GM19035 (cell line): Measurements from ENCODE around the gene EOMES.

ENCODE experiments used
- ATAC-seq: cut with Tn5 transposase; IDR thresholded peaks from one replicate; pipeline ENCODE4 v1.9.1; 2021; ENCODE audit not compliant: unreplicated experiment

The EOMES gene

GRCh38 chr3:27681249-27681748 is 40.8 kb downstream of the EOMES start:
- ATAC-seq: peak; percentile 70

- peak; percentile 9 for ATAC-seq
Measured at GRCh38 chr3:27680517-27681246, 41.4 kb downstream of the EOMES start.

- ATAC-seq: no peak
Measured at GRCh38 chr3:27679691-27680090, 42.4 kb downstream of the EOMES start.

- no peak for ATAC-seq
Measured at GRCh38 chr3:27678234-27678633, 43.9 kb downstream of the EOMES start.

GRCh38 chr3:27677565-27677964 is 44.6 kb downstream of the EOMES start:
- ATAC-seq: no peak

GRCh38 chr3:27675287-27675686 is 46.8 kb downstream of the EOMES start:
- ATAC-seq: no peak

- ATAC-seq: no peak
Measured at GRCh38 chr3:27673701-27674100, 48.4 kb downstream of the EOMES start.

GRCh38 chr3:27671101-27671500 is 51.0 kb downstream of the EOMES start:
- ATAC-seq: no peak

GRCh38 chr3:27670619-27671018 is 51.5 kb downstream of the EOMES start:
- ATAC-seq: no peak

- ATAC-seq: peak; percentile 43
Measured at GRCh38 chr3:27669591-27669990, 52.5 kb downstream of the EOMES start.

- ATAC-seq: no peak
Measured at GRCh38 chr3:27667751-27668150, 54.4 kb downstream of the EOMES start.

- peak; percentile 40 for ATAC-seq
Measured at GRCh38 chr3:27666708-27667107, 55.4 kb downstream of the EOMES start.

GRCh38 chr3:27666272-27666671 is 55.9 kb downstream of the EOMES start:
- ATAC-seq: peak; percentile 53
